ENCODE data around the gene RABEPK.

DNA sequence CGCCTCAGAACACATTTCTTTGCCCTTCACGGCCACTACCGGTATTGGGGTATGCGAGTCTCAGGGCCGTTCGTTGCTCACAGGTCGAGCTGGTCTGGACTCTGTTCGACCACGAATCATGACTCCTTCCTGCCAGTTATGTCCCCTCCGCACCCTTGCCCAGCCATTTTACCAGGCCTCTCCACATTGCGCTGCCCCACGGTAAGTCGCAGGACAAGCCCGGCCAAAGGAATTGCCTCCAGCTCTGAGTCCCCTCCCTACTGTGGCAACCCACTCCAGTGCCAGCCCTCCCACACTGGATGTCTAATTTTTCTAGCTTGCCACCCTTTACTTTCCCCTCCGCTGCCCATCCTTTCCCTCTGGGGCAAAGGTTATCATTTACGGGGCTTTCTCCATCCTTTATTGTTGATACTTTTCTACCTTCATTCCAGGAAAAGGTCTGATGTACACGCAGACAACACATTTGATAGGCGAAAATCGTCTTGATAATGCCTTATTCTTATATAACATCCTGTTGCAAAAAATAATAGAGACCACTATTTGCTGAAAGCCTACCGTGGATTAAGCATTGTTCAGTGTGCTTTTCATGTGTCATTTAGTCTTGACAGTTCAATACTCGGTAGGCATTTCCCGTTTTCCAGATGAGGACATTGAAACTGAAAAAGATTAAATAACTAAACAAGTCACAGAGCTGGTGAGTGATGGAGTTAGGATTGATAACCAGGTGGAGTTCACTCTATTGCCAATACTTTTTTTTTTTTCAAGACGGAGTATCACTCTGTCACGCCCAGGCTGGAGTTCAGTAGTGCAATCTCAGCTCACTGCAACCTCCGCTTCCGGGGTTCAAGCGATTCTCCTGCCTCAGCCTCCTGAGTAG is 41.8 kb downstream of the RABEPK start:
- TF ChIP-seq CTCF (IDR thresholded peaks at IDR 0.05; ENCODE audit: insufficient read depth, low read depth, low read length), result no peak
- no peak for TF ChIP-seq EZH2 (IDR thresholded peaks at IDR 0.05; ENCODE audit: insufficient read depth, low read length)
